ENCODE data around the gene NKX2-1.
A peak's percentile ranks its signal among the peaks of the same experiment; 100 is the strongest.

NKX2-1 gene

GRCh38 chr14:36506732-36507614, 13.1 kb downstream of the NKX2-1 start:
- Histone ChIP-seq H3K4me1 (ENCODE audit: low read length) (no peaks in the 10 kb centered on the region), H3K9me2 (replicated peaks; ENCODE audit: insufficient read depth, low read length) (no peaks in the 10 kb centered on the region), H3F3A (ENCODE audit: insufficient read depth, low read length) (no peaks in the 10 kb centered on the region), H4K20me1 (ENCODE audit: insufficient read depth, low read length) (no peaks in the 10 kb centered on the region), H3K27ac (ENCODE audit: low read length) (no peak overlapping the region), H3K79me2 (ENCODE audit: low read length) (no peaks in the 10 kb centered on the region), H3K4me2 (ENCODE audit: low read depth, low read length) (no peak overlapping the region), H3K9me3 (replicated peaks; ENCODE audit: insufficient read depth, low read length) (no peaks in the 10 kb centered on the region), H3K36me3 (replicated peaks; ENCODE audit: insufficient read depth, low read length) (no peaks in the 10 kb centered on the region), H2AFZ (ENCODE audit: low read length) (no peak overlapping the region), H3K4me3 (ENCODE audit: low read length) (no peak overlapping the region), H3K9ac (ENCODE audit: low read length) (no peak overlapping the region), H3K27me3 (replicated peaks; ENCODE audit: insufficient read depth, low read length) (no peaks in the 10 kb centered on the region)
- no peak for DNase-seq
- TF ChIP-seq EZH2phosphoT487 (IDR thresholded peaks at IDR 0.05; ENCODE audit: low read length) (no peak), EZH2 (optimal IDR thresholded peaks at IDR 0.05; ENCODE audit: low read depth, low read length) (no peak), CTCF (IDR thresholded peaks at IDR 0.05; ENCODE audit: low read length) (no peak)

GRCh38 chr14:36505892-36506731, 13.9 kb downstream of the NKX2-1 start:
- Histone ChIP-seq H4K20me1 (ENCODE audit: insufficient read depth, low read length) (no peaks in the 10 kb centered on the region), H3K9me3 (replicated peaks; ENCODE audit: insufficient read depth, low read length) (no peaks in the 10 kb centered on the region), H3K79me2 (ENCODE audit: low read length) (no peaks in the 10 kb centered on the region), H3F3A (ENCODE audit: insufficient read depth, low read length) (no peaks in the 10 kb centered on the region), H3K27ac (ENCODE audit: low read length) (no peak overlapping the region), H2AFZ (ENCODE audit: low read length) (peak overlapping the region; percentile 33), H3K4me1 (ENCODE audit: low read length) (no peaks in the 10 kb centered on the region), H3K27me3 (replicated peaks; ENCODE audit: insufficient read depth, low read length) (no peaks in the 10 kb centered on the region), H3K36me3 (replicated peaks; ENCODE audit: insufficient read depth, low read length) (no peaks in the 10 kb centered on the region), H3K4me3 (ENCODE audit: low read length) (peak overlapping the region; percentile 58), H3K9me2 (replicated peaks; ENCODE audit: insufficient read depth, low read length) (no peaks in the 10 kb centered on the region), H3K4me2 (ENCODE audit: low read depth, low read length) (peak overlapping the region; percentile 46; the same call in 1 of the 2 replicates), H3K9ac (ENCODE audit: low read length) (peak overlapping the region; percentile 29; the same call in 1 of the 2 replicates)
- TF ChIP-seq CTCF (IDR thresholded peaks at IDR 0.05; ENCODE audit: low read length) (0 out of 2 replicates have a peak, but pooled peaks have one; percentile 6), EZH2 (optimal IDR thresholded peaks at IDR 0.05; ENCODE audit: low read depth, low read length) (no peak), EZH2phosphoT487 (IDR thresholded peaks at IDR 0.05; ENCODE audit: low read length) (no peak)
- no peak for DNase-seq

GRCh38 chr14:36505181-36505815, 14.7 kb downstream of the NKX2-1 start:
- H3K9me2 ChIP-seq (replicated peaks; ENCODE audit: insufficient read depth, low read length): no peaks in the 10 kb centered on the region
- no peaks in the 10 kb centered on the region for H3K27me3 ChIP-seq (replicated peaks; ENCODE audit: insufficient read depth, low read length)
- no peaks in the 10 kb centered on the region for H3F3A ChIP-seq (ENCODE audit: insufficient read depth, low read length)
- DNase-seq: peak; percentile 49
- no peaks in the 10 kb centered on the region for H3K9me3 ChIP-seq (replicated peaks; ENCODE audit: insufficient read depth, low read length)
- H3K4me2 ChIP-seq (ENCODE audit: low read depth, low read length): peak overlapping the region; percentile 46; the same call in 1 of the 2 replicates
- no peak overlapping the region for H3K27ac ChIP-seq (ENCODE audit: low read length)
- H3K79me2 ChIP-seq (ENCODE audit: low read length): no peaks in the 10 kb centered on the region
- TF ChIP-seq EZH2phosphoT487 (IDR thresholded peaks at IDR 0.05; ENCODE audit: low read length) (no peak), EZH2 (optimal IDR thresholded peaks at IDR 0.05; ENCODE audit: low read depth, low read length) (no peak), CTCF (IDR thresholded peaks at IDR 0.05; ENCODE audit: low read length) (no peak)
- H2AFZ ChIP-seq (ENCODE audit: low read length): peak overlapping the region; percentile 33
- peak overlapping the region; percentile 58 for H3K4me3 ChIP-seq (ENCODE audit: low read length)
- H3K36me3 ChIP-seq (replicated peaks; ENCODE audit: insufficient read depth, low read length): no peaks in the 10 kb centered on the region
- H3K4me1 ChIP-seq (ENCODE audit: low read length): no peaks in the 10 kb centered on the region
- H4K20me1 ChIP-seq (ENCODE audit: insufficient read depth, low read length): no peaks in the 10 kb centered on the region
- peak overlapping the region; percentile 29; the same call in 1 of the 2 replicates for H3K9ac ChIP-seq (ENCODE audit: low read length)

All from MM.1S (cell line).